GM21528 (cell line): ENCODE results near the gene BLOC1S4.
A peak's percentile ranks its signal among the peaks of the same experiment; 100 is the strongest.

Experiments
- ATAC-seq: cut with Tn5 transposase; IDR thresholded peaks from one replicate; pipeline ENCODE4 v1.9.1; 2021; ENCODE audit warnings: mild to moderate bottlenecking, moderate library complexity; ENCODE audit not compliant: unreplicated experiment, low FRiP score

The BLOC1S4 gene

GRCh38 chr4:6689506-6689960 is 26.4 kb upstream of the BLOC1S4 start:
- ATAC-seq = no peak

GRCh38 chr4:6692379-6692778 is 23.6 kb upstream of the BLOC1S4 start:
- no peak for ATAC-seq

- ATAC-seq = no peak
These were observed 23.2 kb upstream of the BLOC1S4 start for GRCh38 chr4:6692806-6693205.

GRCh38 chr4:6693231-6694176 is 22.5 kb upstream of the BLOC1S4 start, which contains the start of gene S100P:
Gene S100P, plus strand, starts transcription at chr4:6693878. Its CDS starts 55 bp downstream, at chr4:6693933.
- ATAC-seq = no peak

- ATAC-seq = no peak
These were observed 21.6 kb upstream of the BLOC1S4 start for GRCh38 chr4:6694177-6694901.

GRCh38 chr4:6695660-6696610 is 20.0 kb upstream of the BLOC1S4 start:
- no peak for ATAC-seq

- no peak for ATAC-seq
These were observed 19.4 kb upstream of the BLOC1S4 start for GRCh38 chr4:6696611-6697010.

- ATAC-seq = no peak
These were observed 18.8 kb upstream of the BLOC1S4 start for GRCh38 chr4:6697131-6697530.

GRCh38 chr4:6699388-6699787 is 16.6 kb upstream of the BLOC1S4 start:
- no peak for ATAC-seq

GRCh38 chr4:6699903-6700302 is 16.1 kb upstream of the BLOC1S4 start:
- ATAC-seq = no peak

DNA sequence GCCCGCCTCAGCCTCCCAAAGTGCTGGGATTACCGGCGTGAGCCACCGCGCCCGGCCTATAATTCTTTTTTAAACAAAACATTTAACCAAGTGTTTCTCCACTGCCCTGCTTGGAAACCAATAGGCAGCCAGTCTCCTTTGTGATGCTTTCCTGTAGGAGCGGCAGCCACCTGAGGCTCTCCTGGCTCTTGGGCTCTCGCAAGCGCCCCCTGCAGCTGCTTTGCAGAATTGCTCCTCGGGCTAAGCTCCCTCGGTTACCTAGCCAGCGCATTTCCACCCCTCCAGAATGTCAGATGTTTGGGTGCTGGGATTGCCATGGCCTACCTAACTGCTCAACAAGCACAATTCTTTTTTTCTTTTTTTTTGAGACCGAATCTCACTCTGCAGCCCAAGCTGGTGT is 14.6 kb upstream of the BLOC1S4 start:
- no peak for ATAC-seq

DNA sequence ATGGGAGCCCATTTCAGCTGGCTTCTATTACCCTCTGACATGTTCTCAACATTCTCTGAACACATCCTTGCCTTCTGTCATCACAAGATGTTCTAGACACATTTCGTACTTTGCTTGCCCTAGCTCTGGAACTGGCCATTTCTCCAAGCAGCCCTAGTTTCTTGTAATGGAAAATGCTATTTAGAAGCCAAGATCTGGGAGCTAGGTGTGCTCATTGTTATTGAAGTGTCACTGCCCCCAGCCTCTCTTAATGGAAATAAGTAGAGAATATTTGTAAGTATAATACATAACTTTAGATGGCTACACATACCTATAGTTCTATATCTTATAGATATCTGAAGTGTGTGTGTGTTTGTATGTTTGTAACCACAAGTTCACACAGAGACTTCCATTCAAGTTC is 13.2 kb upstream of the BLOC1S4 start:
- ATAC-seq = no peak

DNA sequence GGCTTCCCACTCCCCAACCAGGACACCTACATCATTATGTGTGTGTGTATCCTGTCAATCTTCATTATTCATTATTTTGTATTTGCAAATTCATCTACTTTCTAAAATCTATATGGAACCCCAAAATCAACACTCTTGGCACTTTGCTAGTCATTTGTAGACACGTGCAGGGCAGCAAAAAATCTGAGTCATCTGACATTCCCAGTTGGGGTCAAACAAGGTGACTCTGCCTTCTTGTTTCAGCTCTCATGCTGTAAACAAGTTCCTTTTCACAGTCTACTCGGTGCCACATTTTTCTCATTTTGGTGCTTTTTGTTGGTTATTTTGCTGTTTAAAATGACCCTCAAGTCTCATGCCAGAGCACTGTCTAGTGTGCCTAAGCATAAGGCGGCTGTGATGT is 12.2 kb upstream of the BLOC1S4 start:
- ATAC-seq = no peak

DNA sequence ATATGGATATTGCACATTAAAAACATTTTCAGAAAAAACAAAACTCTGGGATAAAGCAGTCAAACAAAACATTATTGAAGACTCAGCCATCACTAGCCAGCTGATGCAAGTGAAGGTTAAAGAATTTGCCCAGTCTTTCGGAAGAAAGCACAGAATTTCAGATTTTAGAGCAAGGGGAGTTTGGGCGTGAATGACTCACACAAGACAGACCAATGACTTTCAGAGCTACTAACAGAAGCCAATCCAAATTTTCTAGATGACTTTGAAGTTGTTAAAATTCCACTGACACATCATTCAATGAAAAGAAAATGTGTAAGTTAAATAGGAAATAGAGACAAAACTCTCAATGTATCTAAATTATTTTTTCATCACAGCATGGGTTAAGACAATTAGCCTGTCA is 10.3 kb upstream of the BLOC1S4 start:
- ATAC-seq = no peak

DNA sequence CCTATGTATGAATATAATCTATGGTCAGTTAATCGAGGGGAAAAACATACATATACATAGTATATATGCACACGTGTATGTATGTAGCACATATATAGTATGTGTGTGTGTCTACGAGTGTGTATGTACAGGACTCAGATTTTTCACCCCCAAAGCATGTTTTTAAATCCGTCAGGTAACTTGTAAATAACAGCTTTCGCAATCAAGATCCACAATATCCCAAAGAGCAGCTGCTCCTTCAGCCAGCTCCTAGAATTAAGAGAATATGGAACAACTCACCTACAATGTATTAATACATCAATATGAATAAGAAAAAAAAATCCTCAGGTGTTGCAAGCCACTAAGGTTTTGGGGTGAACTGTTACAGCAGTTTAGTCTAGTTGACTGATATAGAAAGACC is 9.8 kb upstream of the BLOC1S4 start:
- no peak for ATAC-seq

- ATAC-seq = peak; percentile 59
These were observed 6.5 kb upstream of the BLOC1S4 start, which contains the start of gene MRFAP1L1 for GRCh38 chr4:6709230-6710114. Gene MRFAP1L1, minus strand, starts transcription at chr4:6709865. Its CDS starts 236 bp downstream, at chr4:6709629.

DNA sequence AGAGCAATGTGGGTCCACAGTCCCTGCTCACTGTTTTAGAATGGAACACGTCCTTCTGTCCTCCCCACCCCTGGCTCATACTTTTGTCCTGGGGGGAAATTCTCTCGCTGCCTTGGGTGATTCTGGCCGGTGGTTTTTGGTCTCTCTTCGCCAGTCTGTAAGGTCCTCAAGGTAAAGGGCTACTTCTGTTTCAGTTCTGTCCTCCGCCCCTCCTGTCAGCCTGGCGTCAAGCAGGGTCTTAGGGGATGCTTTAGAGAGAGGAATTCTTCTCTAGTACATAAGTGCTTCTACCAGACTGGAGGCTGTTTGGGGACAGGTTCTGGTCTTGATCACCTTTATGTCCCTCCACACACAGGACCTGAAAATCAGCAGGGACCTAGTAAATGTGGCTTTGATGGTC is 5.7 kb upstream of the BLOC1S4 start:
- peak; percentile 17 for ATAC-seq

DNA sequence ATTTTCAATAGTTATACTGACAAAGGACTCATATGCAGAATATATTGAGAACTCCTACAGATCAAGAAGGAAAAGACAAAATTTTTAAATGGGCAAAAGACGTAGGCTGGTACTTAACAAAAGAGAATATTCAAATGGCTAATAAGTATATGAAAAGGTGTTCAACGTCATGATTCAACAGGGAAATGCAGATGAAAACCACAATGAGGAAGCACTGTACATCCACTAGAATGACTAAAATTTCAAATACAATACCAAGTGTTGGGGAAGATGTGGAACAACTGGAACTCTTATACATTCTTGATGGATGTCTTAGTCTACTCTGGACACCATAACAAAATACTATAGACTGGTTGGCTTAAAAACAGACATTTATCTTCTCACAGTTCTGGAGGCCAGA is 5.0 kb upstream of the BLOC1S4 start:
- no peak for ATAC-seq

- ATAC-seq = no peak
These were observed 1.0 kb upstream of the BLOC1S4 start for GRCh38 chr4:6714954-6715353.
